T-helper 2 cell (primary cell): ENCODE data around the gene PHOSPHO1.
A peak's percentile ranks its signal among the peaks of the same experiment; 100 is the strongest.

Experiments
- DNase-seq, 5 experiments: peaks; one replicate each; pipeline versions ENCODE4 v3.0.0 to v3.0.0-alpha.2; 2012 to 2022

The PHOSPHO1 gene

GRCh38 chr17:49242813-49243212 is 12.2 kb upstream of the PHOSPHO1 start:
- peak in 1 of 5 experiments; percentile 68 for DNase-seq

GRCh38 chr17:49241692-49242397 is 11.3 kb upstream of the PHOSPHO1 start:
- DNase-seq = no peak

GRCh38 chr17:49241040-49241439 is 10.5 kb upstream of the PHOSPHO1 start:
- DNase-seq = no peak

GRCh38 chr17:49240619-49241018 is 10.0 kb upstream of the PHOSPHO1 start:
- no peak for DNase-seq

- no peak for DNase-seq
Measured at GRCh38 chr17:49239963-49240362, 9.4 kb upstream of the PHOSPHO1 start.

GRCh38 chr17:49235896-49236295 is 5.3 kb upstream of the PHOSPHO1 start:
- DNase-seq = no peak

- no peak for DNase-seq
Measured at GRCh38 chr17:49234509-49235080, 4.0 kb upstream of the PHOSPHO1 start.

- DNase-seq = no peak
Measured at GRCh38 chr17:49231563-49231894, 942 bp upstream of the PHOSPHO1 start.

GRCh38 chr17:49229805-49230600 is 584 bp downstream of the PHOSPHO1 start:
- DNase-seq = no peak

- no peak for DNase-seq
Measured at GRCh38 chr17:49229076-49229804, 1.3 kb downstream of the PHOSPHO1 start.

GRCh38 chr17:49227436-49228261 is 2.9 kb downstream of the PHOSPHO1 start:
- peak in 4 of 5 experiments; percentile 60 to 74 (median 66) for DNase-seq

- no peak for DNase-seq
Measured at GRCh38 chr17:49226771-49227435, 3.7 kb downstream of the PHOSPHO1 start.

- no peak for DNase-seq
Measured at GRCh38 chr17:49225554-49226236, 4.9 kb downstream of the PHOSPHO1 start.

- DNase-seq = no peak
Measured at GRCh38 chr17:49224997-49225337, 5.6 kb downstream of the PHOSPHO1 start.

- peak in 3 of 5 experiments; percentile 32 to 77 (median 74) for DNase-seq
Measured at GRCh38 chr17:49224198-49224996, 6.2 kb downstream of the PHOSPHO1 start.

- DNase-seq = peak in 4 of 5 experiments; percentile 49 to 65 (median 52)
Measured at GRCh38 chr17:49223517-49224197, 6.9 kb downstream of the PHOSPHO1 start.

GRCh38 chr17:49223168-49223516 is 7.4 kb downstream of the PHOSPHO1 start:
- no peak for DNase-seq

GRCh38 chr17:49219987-49220386 is 10.6 kb downstream of the PHOSPHO1 start:
- DNase-seq = no peak
